GM12878 (cell line): ENCODE results near the gene RALBP1. TPM values are rescaled to one million over a fixed set of nuclear protein-coding genes. Genes with fewer than 3 reads are reported as not detected.
A peak's percentile ranks its signal among the peaks of the same experiment; 100 is the strongest.

ENCODE experiments used
- DPF2 ChIP-seq: fragments of 450-650 bp; IDR thresholded peaks from 2 replicates; pipeline ENCODE4 v1.6.1; 2017; ENCODE audit warnings: mild to moderate bottlenecking
- EP300 ChIP-seq, 2 experiments: fragments of 150-350 bp in 1 of 2; IDR thresholded peaks; 2 replicates each; pipeline ENCODE4 v1.6.1; 2011 to 2012; ENCODE audit warnings: low read depth in 2 of 2, low read length in 2 of 2, borderline replicate concordance in 1 of 2, improper control_type of control experiment in 1 of 2, inconsistent platforms in 1 of 2; ENCODE audit not compliant: control insufficient read depth in 1 of 2
- FOXK2 ChIP-seq: fragments of 450-650 bp; IDR thresholded peaks from 2 replicates; pipeline ENCODE4 v1.6.1; 2017; ENCODE audit warnings: mild to moderate bottlenecking, moderate library complexity
- HDGF ChIP-seq: fragments of 450-650 bp; IDR thresholded peaks from 2 replicates; pipeline ENCODE4 v1.6.1; 2016; ENCODE audit warnings: antibody characterized with exemption
- PML ChIP-seq: IDR thresholded peaks from 2 replicates; pipeline ENCODE4 v1.6.1; 2012; ENCODE audit warnings: low read length, inconsistent platforms
- POLR2AphosphoS2 ChIP-seq: IDR thresholded peaks from 2 replicates; pipeline ENCODE4 v1.6.1; 2011; ENCODE audit warnings: low read depth, mild to moderate bottlenecking, low read length, improper control_type of control experiment, moderate library complexity
- POLR2AphosphoS5 ChIP-seq: IDR thresholded peaks from 2 replicates; pipeline ENCODE4 v1.6.1; 2011; ENCODE audit warnings: mild to moderate bottlenecking, low read length, inconsistent platforms
- POU2F2 ChIP-seq: IDR thresholded peaks from 3 replicates; pipeline ENCODE4 v1.6.1; 2011; ENCODE audit warnings: low read depth, mild to moderate bottlenecking, low read length, borderline replicate concordance
- RELA ChIP-seq: fragments of 450-650 bp; IDR thresholded peaks from 2 replicates; pipeline ENCODE4 v1.8.0; 2014; ENCODE audit warnings: borderline replicate concordance; ENCODE audit not compliant: partially characterized antibody
- SMC3 ChIP-seq: IDR thresholded peaks from 2 replicates; pipeline ENCODE4 v1.6.1; 2011; ENCODE audit warnings: low read length, improper control_type of control experiment, borderline replicate concordance
- SREBF2 ChIP-seq: IDR thresholded peaks from 2 replicates; pipeline ENCODE4 v1.6.1; 2012; ENCODE audit warnings: mild to moderate bottlenecking, low read length
- STAT1 ChIP-seq: fragments of 450-650 bp; conservative IDR thresholded peaks from 2 replicates; pipeline ENCODE4 v1.6.1; 2014; ENCODE audit warnings: antibody characterized with exemption, mild to moderate bottlenecking
- WRNIP1 ChIP-seq: IDR thresholded peaks from 2 replicates; pipeline ENCODE4 v1.6.1; 2011; ENCODE audit warnings: low read depth, low read length, improper control_type of control experiment, borderline replicate concordance
- polyA plus RNA-seq, 11 experiments: library from polyadenylated mRNA; depleted of rRNA in 4 of 11; unstranded in 6 of 11; stranded (reverse) in 5 of 11; fragments of >200 nt; fragmentation: Nextera tagmentation in 4 of 11; fragmentation: Illumina TruSeq in 1 of 11; extraction: Ambion mirVana in 4 of 11; extraction: Trizol in 1 of 11; gene quantifications; 1 replicate in 1 of 11; 2 replicates in 10 of 11; pipeline versions ENCODE4 v1.2.1 to v1.2.3, GENCODE V29; 2011 to 2016; ENCODE audit warnings: inconsistent platforms in 2 of 11, missing spikeins in 2 of 11, low read depth in 1 of 11
- total RNA-seq, 4 experiments: library from RNA; depleted of rRNA in 3 of 4; stranded (reverse); fragments of >200 nt in 3 of 4; fragmentation: Illumina TruSeq in 1 of 4; extraction: Trizol in 1 of 4; gene quantifications; 2 replicates each; pipeline versions ENCODE4 v1.2.1 to v1.2.3, GENCODE V29; 2013 to 2021
- TF ChIP-seq, protein P1 (sequence below): fragments of 450-650 bp; formaldehyde crosslinking; IDR thresholded peaks from 2 replicates; pipeline ENCODE4 v1.5.0; 2022; ENCODE audit warnings: mild to moderate bottlenecking, missing genetic modification characterization
- TF ChIP-seq, protein P2 (sequence below): IDR thresholded peaks from 2 replicates; pipeline ENCODE4 v1.6.1; 2012; ENCODE audit warnings: low read depth, low read length, improper control_type of control experiment
- TF ChIP-seq, protein P3 (sequence below), 3 experiments: IDR thresholded peaks in 2 of 3; conservative IDR thresholded peaks in 1 of 3; 2 replicates each; pipeline ENCODE4 v1.5.1; 2011; ENCODE audit warnings: low read depth in 3 of 3, low read length in 3 of 3, mild to moderate bottlenecking in 3 of 3, control low read depth in 2 of 3, moderate library complexity in 2 of 3, inconsistent platforms in 1 of 3, mixed read lengths in 1 of 3; ENCODE audit not compliant: control insufficient read depth in 2 of 3, insufficient read depth in 1 of 3; ENCODE audit errors: extremely low read depth in 1 of 3
- TF ChIP-seq, protein P4 (sequence below): fragments of 450-650 bp; IDR thresholded peaks from 2 replicates; pipeline ENCODE4 v1.6.1; 2014; ENCODE audit warnings: mild to moderate bottlenecking

RALBP1 gene
- total and polyA plus RNA-seq, 10 of the 15 experiments (the other 5 are each of a cell fraction or from before 2014, with no cell fraction given), result 11.2 to 46.9 (median 41.8) TPM

DNA sequence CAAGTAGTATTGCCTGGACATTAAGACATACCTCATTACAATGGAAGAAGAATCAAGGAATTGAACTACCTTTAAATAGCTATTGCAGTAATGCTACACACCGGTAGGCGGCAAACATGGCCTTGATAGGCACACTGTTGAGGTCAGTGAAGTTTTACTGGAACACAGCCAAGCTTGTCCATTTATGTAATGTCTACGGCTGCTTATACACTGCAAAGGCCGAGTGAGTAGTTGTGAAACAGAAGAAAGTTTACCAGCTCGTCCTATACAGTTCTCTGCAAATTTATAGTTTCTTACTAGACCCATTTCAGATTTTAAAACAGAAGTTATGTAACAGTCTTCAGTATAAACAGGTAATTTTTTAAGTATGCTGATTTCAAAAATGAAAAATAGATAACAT, 100.2 kb downstream of the RALBP1 start (continued):
- TF ChIP-seq, protein P1, sequence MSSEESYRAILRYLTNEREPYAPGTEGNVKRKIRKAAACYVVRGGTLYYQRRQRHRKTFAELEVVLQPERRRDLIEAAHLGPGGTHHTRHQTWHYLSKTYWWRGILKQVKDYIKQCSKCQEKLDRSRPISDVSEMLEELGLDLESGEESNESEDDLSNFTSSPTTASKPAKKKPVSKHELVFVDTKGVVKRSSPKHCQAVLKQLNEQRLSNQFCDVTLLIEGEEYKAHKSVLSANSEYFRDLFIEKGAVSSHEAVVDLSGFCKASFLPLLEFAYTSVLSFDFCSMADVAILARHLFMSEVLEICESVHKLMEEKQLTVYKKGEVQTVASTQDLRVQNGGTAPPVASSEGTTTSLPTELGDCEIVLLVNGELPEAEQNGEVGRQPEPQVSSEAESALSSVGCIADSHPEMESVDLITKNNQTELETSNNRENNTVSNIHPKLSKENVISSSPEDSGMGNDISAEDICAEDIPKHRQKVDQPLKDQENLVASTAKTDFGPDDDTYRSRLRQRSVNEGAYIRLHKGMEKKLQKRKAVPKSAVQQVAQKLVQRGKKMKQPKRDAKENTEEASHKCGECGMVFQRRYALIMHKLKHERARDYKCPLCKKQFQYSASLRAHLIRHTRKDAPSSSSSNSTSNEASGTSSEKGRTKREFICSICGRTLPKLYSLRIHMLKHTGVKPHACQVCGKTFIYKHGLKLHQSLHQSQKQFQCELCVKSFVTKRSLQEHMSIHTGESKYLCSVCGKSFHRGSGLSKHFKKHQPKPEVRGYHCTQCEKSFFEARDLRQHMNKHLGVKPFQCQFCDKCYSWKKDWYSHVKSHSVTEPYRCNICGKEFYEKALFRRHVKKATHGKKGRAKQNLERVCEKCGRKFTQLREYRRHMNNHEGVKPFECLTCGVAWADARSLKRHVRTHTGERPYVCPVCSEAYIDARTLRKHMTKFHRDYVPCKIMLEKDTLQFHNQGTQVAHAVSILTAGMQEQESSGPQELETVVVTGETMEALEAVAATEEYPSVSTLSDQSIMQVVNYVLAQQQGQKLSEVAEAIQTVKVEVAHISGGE (CRISPR knock-in tag), result no peak
- TF ChIP-seq POU2F2, result no peak
- TF ChIP-seq, protein P2, sequence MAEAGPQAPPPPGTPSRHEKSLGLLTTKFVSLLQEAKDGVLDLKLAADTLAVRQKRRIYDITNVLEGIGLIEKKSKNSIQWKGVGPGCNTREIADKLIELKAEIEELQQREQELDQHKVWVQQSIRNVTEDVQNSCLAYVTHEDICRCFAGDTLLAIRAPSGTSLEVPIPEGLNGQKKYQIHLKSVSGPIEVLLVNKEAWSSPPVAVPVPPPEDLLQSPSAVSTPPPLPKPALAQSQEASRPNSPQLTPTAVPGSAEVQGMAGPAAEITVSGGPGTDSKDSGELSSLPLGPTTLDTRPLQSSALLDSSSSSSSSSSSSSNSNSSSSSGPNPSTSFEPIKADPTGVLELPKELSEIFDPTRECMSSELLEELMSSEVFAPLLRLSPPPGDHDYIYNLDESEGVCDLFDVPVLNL, result no peak
- no peak for TF ChIP-seq DPF2
- TF ChIP-seq FOXK2, result no peak
- no peak for TF ChIP-seq POLR2AphosphoS2
- TF ChIP-seq EP300 (IDR thresholded peaks at IDR 0.05; ENCODE audit: borderline replicate concordance in 1 of 2, control insufficient read depth in 1 of 2, low read depth in 2 of 2, low read length in 2 of 2), result no peak
- TF ChIP-seq, protein P3, sequence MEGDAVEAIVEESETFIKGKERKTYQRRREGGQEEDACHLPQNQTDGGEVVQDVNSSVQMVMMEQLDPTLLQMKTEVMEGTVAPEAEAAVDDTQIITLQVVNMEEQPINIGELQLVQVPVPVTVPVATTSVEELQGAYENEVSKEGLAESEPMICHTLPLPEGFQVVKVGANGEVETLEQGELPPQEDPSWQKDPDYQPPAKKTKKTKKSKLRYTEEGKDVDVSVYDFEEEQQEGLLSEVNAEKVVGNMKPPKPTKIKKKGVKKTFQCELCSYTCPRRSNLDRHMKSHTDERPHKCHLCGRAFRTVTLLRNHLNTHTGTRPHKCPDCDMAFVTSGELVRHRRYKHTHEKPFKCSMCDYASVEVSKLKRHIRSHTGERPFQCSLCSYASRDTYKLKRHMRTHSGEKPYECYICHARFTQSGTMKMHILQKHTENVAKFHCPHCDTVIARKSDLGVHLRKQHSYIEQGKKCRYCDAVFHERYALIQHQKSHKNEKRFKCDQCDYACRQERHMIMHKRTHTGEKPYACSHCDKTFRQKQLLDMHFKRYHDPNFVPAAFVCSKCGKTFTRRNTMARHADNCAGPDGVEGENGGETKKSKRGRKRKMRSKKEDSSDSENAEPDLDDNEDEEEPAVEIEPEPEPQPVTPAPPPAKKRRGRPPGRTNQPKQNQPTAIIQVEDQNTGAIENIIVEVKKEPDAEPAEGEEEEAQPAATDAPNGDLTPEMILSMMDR (IDR thresholded peaks at IDR 0.05 in 2 of 3, conservative IDR thresholded peaks at IDR 0.05 in 1 of 3; ENCODE audit: control insufficient read depth in 2 of 3, extremely low read depth in 1 of 3, insufficient read depth in 1 of 3, low read depth in 3 of 3, low read length in 3 of 3), result peak in 1 of 3 experiments; percentile 61; a peak in 3 of 6 replicates
- no peak for TF ChIP-seq POLR2AphosphoS5
- TF ChIP-seq STAT1, result no peak
- TF ChIP-seq SMC3, result no peak; the same call in 1 of the 2 replicates
- TF ChIP-seq, protein P4, sequence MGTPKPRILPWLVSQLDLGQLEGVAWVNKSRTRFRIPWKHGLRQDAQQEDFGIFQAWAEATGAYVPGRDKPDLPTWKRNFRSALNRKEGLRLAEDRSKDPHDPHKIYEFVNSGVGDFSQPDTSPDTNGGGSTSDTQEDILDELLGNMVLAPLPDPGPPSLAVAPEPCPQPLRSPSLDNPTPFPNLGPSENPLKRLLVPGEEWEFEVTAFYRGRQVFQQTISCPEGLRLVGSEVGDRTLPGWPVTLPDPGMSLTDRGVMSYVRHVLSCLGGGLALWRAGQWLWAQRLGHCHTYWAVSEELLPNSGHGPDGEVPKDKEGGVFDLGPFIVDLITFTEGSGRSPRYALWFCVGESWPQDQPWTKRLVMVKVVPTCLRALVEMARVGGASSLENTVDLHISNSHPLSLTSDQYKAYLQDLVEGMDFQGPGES, result no peak
- no peak for TF ChIP-seq HDGF
- no peak for TF ChIP-seq WRNIP1
- TF ChIP-seq RELA, result no peak
- no peak for TF ChIP-seq SREBF2
- no peak for TF ChIP-seq PML
- TF ChIP-seq, all 136 proteins: peak for 4
